GM23338 (cell line): Measurements from ENCODE around the gene GBF1.

ENCODE experiments used
- CTCF ChIP-seq, 2 experiments: fragments of 200-600 bp in 1 of 2; sonication (generic) in 1 of 2; conservative IDR thresholded peaks; 2 replicates each; pipeline versions ENCODE4 v1.5.1 to v1.6.1; 2016 to 2017; ENCODE audit warnings: antibody characterized with exemption in 2 of 2, low read depth in 2 of 2, mild to moderate bottlenecking in 2 of 2, moderate library complexity in 1 of 2
- EZH2phosphoT487 ChIP-seq: fragments of 200-600 bp; sonication (generic); IDR thresholded peaks from one replicate; pipeline ENCODE4 v1.8.1; 2018; ENCODE audit warnings: antibody characterized with exemption; ENCODE audit not compliant: unreplicated experiment
- POLR2AphosphoS5 ChIP-seq: IDR thresholded peaks from 2 replicates; pipeline ENCODE4 v1.6.1; 2016; ENCODE audit warnings: antibody characterized with exemption, low read depth
- STAT1 ChIP-seq: IDR thresholded peaks from one replicate; pipeline ENCODE4 v1.6.1; 2016; ENCODE audit warnings: antibody characterized with exemption; ENCODE audit not compliant: unreplicated experiment

DNA sequence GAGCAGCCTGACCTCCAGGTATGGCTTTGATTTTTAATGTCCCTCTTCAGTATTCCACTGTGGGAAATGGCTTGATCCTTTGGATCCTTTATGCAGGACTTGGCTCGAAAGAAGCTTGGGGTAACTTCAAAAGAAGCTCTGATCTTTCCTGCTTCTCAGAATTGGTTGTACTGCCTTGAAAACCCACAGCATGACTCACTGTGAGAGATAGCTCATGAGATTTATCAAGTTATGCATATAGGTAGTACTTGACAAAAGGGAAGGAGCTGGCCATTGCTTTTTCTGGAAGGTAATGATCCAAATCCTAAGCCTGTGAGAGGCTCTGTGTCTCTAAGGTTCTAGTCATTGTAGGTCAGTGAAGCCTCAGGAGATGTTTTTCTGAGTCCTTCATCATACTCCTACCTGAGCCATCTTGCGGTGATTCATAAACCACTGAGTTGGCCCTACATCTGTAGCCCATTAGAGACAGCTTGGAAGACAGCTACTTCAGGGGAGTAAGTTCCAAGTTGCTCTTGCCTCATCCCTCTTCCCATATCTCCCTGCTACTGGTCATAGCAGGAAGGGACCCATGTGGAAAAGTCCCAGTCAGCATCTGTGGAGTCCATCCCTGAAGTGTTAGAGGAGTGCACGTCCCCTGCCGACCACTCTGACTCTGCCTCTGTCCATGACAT, 113.5 kb downstream of the GBF1 start:
- no peak for TF ChIP-seq CTCF (conservative IDR thresholded peaks at IDR 0.05; ENCODE audit: low read depth in 2 of 2)
- no peak for TF ChIP-seq POLR2AphosphoS5
- no peak for TF ChIP-seq STAT1
- no peak for TF ChIP-seq EZH2phosphoT487
